Karpas-422 (cell line): ENCODE data around the gene KLK8. TPM values are rescaled to one million over a fixed set of nuclear protein-coding genes. Genes with fewer than 3 reads are reported as not detected.

Experiments used
- DNase-seq: peaks from one replicate; pipeline ENCODE4 v3.0.0-alpha.2; 2015
- H2AFZ ChIP-seq: fragments of 200-600 bp; sonication (generic); 2 replicates; pipeline ENCODE4 v1.6.1; 2014; ENCODE audit warnings: antibody characterized with exemption, low read length, mixed read lengths
- H3K27ac ChIP-seq: fragments of 200-600 bp; sonication (generic); 2 replicates; pipeline ENCODE4 v1.5.1; 2014; ENCODE audit warnings: mild to moderate bottlenecking, low read length, moderate library complexity
- H3K27me3 ChIP-seq: fragments of 200-600 bp; sonication (generic); 2 replicates; pipeline ENCODE4 v1.6.1; 2014; ENCODE audit warnings: low read length, mixed read lengths
- H3K36me3 ChIP-seq: fragments of 200-600 bp; sonication (generic); 2 replicates; pipeline ENCODE4 v1.6.1; 2014; ENCODE audit warnings: low read length, mixed read lengths; ENCODE audit not compliant: insufficient read depth
- H3K4me1 ChIP-seq: fragments of 200-600 bp; sonication (generic); 2 replicates; pipeline ENCODE4 v1.6.1; 2014; ENCODE audit warnings: mild to moderate bottlenecking, low read length, mixed read lengths
- H3K4me2 ChIP-seq: fragments of 200-600 bp; sonication (generic); 2 replicates; pipeline ENCODE4 v1.6.1; 2014; ENCODE audit warnings: low read length, low read depth, mild to moderate bottlenecking; ENCODE audit not compliant: poor library complexity, severe bottlenecking
- H3K4me3 ChIP-seq: fragments of 200-600 bp; sonication (generic); 2 replicates; pipeline ENCODE4 v1.5.1; 2014; ENCODE audit warnings: mild to moderate bottlenecking, antibody characterized with exemption, low read length, mixed read lengths
- H3K79me2 ChIP-seq: fragments of 200-600 bp; sonication (generic); 2 replicates; pipeline ENCODE4 v1.6.1; 2014; ENCODE audit warnings: mild to moderate bottlenecking, low read length, mixed read lengths
- H3K9ac ChIP-seq: fragments of 200-600 bp; sonication (generic); 2 replicates; pipeline ENCODE4 v1.6.0; 2014; ENCODE audit warnings: low read length
- H3K9me2 ChIP-seq: fragments of 200-600 bp; sonication (generic), shearing (Covaris generic); replicated peaks from 2 replicates; pipeline ENCODE4 v1.6.0; 2014; ENCODE audit warnings: mild to moderate bottlenecking, low read length, moderate library complexity; ENCODE audit not compliant: insufficient read depth
- H3K9me3 ChIP-seq: fragments of 300-700, 200-600 bp; sonication (generic); 2 replicates; pipeline ENCODE4 v1.6.1; 2014; ENCODE audit warnings: low read length, mixed read lengths
- H4K20me1 ChIP-seq: fragments of 200-600 bp; sonication (generic); 2 replicates; pipeline ENCODE4 v1.6.1; 2014; ENCODE audit warnings: mild to moderate bottlenecking, antibody characterized with exemption, low read length, low read depth; ENCODE audit not compliant: insufficient read depth
- total RNA-seq: library from RNA; depleted of rRNA; stranded (reverse); fragments of >200 nt; shearing (Covaris generic); gene quantifications from 2 replicates; pipeline ENCODE4 v1.2.3, GENCODE V29; 2014; ENCODE audit warnings: low replicate concordance

Gene KLK8
- total RNA-seq, 1 experiment from 2014 or later: not detected

GRCh38 chr19:50964266-50964665 lies 37.1 kb downstream of the KLK8 start:
- H3K9me3 ChIP-seq: no peaks in the 10 kb centered on the region; the same call in 1 of the 2 replicates
- no peaks in the 10 kb centered on the region for H3K36me3 ChIP-seq
- no peaks in the 10 kb centered on the region for H3K79me2 ChIP-seq
- H3K4me3 ChIP-seq: no peak overlapping the region
- H2AFZ ChIP-seq: no peak overlapping the region
- no peak overlapping the region for H3K27ac ChIP-seq
- no peaks in the 10 kb centered on the region for H3K4me1 ChIP-seq
- DNase-seq: no peak
- H3K9me2 ChIP-seq: no peaks in the 10 kb centered on the region
- no peak overlapping the region for H3K4me2 ChIP-seq
- H3K9ac ChIP-seq: no peak overlapping the region
- no peaks in the 10 kb centered on the region for H3K27me3 ChIP-seq
- no peaks in the 10 kb centered on the region for H4K20me1 ChIP-seq

DNA sequence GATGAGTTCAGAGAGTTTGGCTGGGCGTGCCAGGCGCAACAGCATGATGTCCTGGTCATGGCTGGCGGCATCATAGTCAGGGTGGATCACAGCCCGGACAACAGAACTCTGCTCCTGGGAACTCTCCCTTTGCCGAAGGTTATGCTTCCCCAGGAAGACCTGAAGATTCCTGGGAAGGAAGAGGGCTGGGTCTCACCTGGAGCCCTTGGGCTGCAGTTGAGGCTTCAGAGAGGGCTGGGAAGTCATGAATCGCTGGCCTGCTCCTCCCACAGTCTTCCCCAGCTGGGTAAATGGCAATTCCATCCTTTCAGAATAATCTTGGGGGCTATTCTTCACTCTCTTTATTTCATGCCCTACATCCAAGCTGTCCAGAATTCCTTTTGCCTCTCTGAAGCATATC lies 38.0 kb downstream of the KLK8 start:
- H3K4me3 ChIP-seq: no peak overlapping the region
- H3K9me3 ChIP-seq: no peaks in the 10 kb centered on the region; the same call in 1 of the 2 replicates
- no peaks in the 10 kb centered on the region for H3K79me2 ChIP-seq
- H3K27ac ChIP-seq: no peak overlapping the region
- no peak for DNase-seq
- H3K4me2 ChIP-seq: no peak overlapping the region
- no peaks in the 10 kb centered on the region for H4K20me1 ChIP-seq
- no peaks in the 10 kb centered on the region for H3K4me1 ChIP-seq
- H3K36me3 ChIP-seq: no peaks in the 10 kb centered on the region
- H3K27me3 ChIP-seq: no peaks in the 10 kb centered on the region
- H3K9ac ChIP-seq: no peak overlapping the region
- H3K9me2 ChIP-seq: no peaks in the 10 kb centered on the region
- H2AFZ ChIP-seq: no peak overlapping the region

DNA sequence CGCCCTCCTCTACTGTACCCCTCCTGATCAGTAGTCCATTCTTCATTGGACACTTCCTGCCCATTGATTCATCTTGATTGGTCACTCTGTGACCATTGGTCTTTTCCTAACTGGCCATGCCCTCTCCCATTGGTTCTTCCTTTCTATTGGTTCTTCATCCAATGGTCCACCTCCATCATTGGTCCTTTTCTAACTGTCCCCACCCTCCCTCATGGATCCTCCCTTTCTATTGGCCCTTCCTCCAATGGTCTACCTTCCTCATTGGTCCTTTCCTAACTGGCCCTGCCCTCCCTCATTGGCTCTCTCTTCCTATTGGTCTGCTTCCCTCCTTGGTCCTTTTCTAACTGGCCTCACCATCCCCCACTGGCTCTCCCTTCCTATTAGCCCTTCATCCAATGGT lies 39.2 kb downstream of the KLK8 start:
- H3K9me3 ChIP-seq: no peaks in the 10 kb centered on the region; the same call in 1 of the 2 replicates
- no peak overlapping the region for H2AFZ ChIP-seq
- no peaks in the 10 kb centered on the region for H3K27me3 ChIP-seq
- H3K36me3 ChIP-seq: no peaks in the 10 kb centered on the region
- H4K20me1 ChIP-seq: no peaks in the 10 kb centered on the region
- no peaks in the 10 kb centered on the region for H3K4me1 ChIP-seq
- H3K4me3 ChIP-seq: no peak overlapping the region
- H3K79me2 ChIP-seq: no peaks in the 10 kb centered on the region
- no peak overlapping the region for H3K9ac ChIP-seq
- H3K27ac ChIP-seq: no peak overlapping the region
- no peak overlapping the region for H3K4me2 ChIP-seq
- H3K9me2 ChIP-seq: no peaks in the 10 kb centered on the region
- no peak for DNase-seq

DNA sequence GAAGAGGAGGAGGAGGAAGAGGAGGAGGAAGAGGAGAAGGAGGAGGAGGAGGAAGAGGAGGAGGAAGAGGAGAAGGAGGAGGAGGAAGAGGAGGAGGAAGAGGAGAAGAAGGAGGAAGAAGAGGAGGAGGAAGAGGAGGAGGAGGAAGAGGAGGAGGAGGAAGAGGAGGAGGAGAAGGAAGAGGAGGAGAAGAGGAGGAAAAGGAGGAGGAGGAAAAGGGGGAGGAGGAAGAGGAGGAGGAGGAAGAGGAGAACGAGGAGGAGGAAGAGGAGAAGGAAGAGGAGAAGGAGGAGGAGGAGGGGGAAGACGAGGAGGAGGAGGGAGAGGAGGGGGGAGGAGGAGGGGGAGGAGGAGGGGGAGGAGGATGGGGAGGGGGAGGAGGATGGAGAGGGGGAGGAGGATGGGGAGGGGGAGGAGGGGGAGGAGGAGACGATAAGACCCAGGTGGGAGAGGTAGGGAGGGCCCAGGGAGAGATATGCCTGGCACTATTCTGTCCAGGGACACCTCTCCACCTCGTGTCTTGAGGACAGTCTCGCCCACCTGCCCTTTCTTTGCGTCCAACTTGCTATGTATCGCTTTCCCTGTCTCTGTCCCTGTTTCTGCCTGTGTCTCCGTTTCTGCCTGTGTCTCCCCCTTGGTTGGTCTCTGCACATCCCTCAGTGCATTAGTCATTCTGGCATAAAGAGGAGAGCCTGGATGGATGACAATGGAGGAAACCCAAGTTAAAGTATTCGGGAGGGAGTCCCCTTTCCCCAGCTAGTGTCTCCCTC lies 41.5 kb downstream of the KLK8 start:
- Histone ChIP-seq H2AFZ (no peak overlapping the region), H3K4me1 (no peaks in the 10 kb centered on the region), H3K36me3 (no peaks in the 10 kb centered on the region), H3K9me3 (no peaks in the 10 kb centered on the region; the same call in 1 of the 2 replicates), H3K9me2 (no peaks in the 10 kb centered on the region), H4K20me1 (no peaks in the 10 kb centered on the region), H3K27me3 (no peaks in the 10 kb centered on the region), H3K4me2 (no peak overlapping the region), H3K27ac (no peak overlapping the region), H3K9ac (no peak overlapping the region), H3K79me2 (no peaks in the 10 kb centered on the region), H3K4me3 (no peak overlapping the region)
- no peak for DNase-seq

DNA sequence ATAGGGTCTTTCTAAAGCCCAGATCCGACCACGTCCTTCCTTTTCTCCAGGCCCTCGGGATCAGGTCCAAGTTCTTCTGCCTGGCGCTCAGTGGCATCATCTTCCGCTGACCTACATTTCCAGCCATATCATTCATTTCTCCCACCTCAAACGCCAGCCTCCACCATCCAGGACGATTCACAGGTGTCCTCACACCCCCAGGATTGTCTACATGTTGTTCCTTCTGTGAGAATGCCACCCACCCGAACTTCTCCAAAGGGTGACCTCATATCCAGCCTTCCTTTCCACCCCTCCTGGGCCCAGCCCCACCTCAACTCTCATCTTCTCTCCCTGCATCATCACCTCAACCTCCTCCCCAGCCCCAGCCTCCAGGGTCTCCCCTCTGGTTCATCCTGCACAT lies 43.8 kb downstream of the KLK8 start:
- no peak overlapping the region for H2AFZ ChIP-seq
- no peaks in the 10 kb centered on the region; the same call in 1 of the 2 replicates for H3K9me3 ChIP-seq
- no peaks in the 10 kb centered on the region for H3K36me3 ChIP-seq
- no peaks in the 10 kb centered on the region for H3K79me2 ChIP-seq
- H3K4me2 ChIP-seq: no peak overlapping the region
- no peak for DNase-seq
- H3K9me2 ChIP-seq: no peaks in the 10 kb centered on the region
- H3K4me3 ChIP-seq: no peak overlapping the region
- no peak overlapping the region for H3K9ac ChIP-seq
- no peak overlapping the region for H3K27ac ChIP-seq
- H4K20me1 ChIP-seq: no peaks in the 10 kb centered on the region
- no peaks in the 10 kb centered on the region for H3K27me3 ChIP-seq
- no peaks in the 10 kb centered on the region for H3K4me1 ChIP-seq

DNA sequence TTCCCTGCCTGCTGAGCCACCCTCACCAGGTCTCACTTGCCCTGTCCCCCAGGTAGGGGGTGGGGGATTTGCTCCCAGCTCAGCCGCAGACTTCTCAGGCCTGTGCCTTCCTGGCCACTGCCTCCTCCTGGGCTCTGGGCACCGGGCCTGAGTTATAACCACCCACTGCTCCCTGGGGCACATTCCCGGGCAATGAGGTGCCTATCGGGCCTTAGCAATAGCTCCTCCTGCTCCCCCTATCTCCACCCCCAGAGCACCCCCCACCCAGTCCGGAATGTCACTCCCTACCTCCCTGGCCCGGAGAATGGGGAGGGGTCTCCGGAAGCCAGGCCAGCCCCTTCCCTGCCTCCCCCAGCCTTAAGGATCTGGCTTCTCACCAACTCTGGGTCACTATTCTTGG lies 48.5 kb downstream of the KLK8 start, which contains the start of gene KLK5:
Gene KLK5, minus strand, starts transcription at position 129 of the 400 bp plus-strand sequence. CDS start 381 bp downstream, outside the sequence.
- Histone ChIP-seq H4K20me1 (no peaks in the 10 kb centered on the region), H3K9me3 (no peaks in the 10 kb centered on the region), H3K9me2 (no peaks in the 10 kb centered on the region), H3K79me2 (no peaks in the 10 kb centered on the region), H3K36me3 (no peaks in the 10 kb centered on the region), H3K4me1 (no peaks in the 10 kb centered on the region), H3K27ac (no peak within 1 kb of the TSS), H3K4me2 (no peak within 1 kb of the TSS), H3K4me3 (no peak within 1 kb of the TSS), H3K27me3 (no peaks in the 10 kb centered on the region), H3K9ac (no peak within 1 kb of the TSS), H2AFZ (no peak within 1 kb of the TSS)
- DNase-seq: no peak

- no peak overlapping the region for H3K9ac ChIP-seq
These were observed 51.5 kb downstream of the KLK8 start for GRCh38 chr19:50949861-50950260.

GRCh38 chr19:50947123-50947522 lies 54.3 kb downstream of the KLK8 start:
- no peak overlapping the region for H3K4me2 ChIP-seq
- no peaks in the 10 kb centered on the region for H3K79me2 ChIP-seq
- no peak overlapping the region for H3K27ac ChIP-seq
- no peak overlapping the region for H3K9ac ChIP-seq
- no peaks in the 10 kb centered on the region for H3K36me3 ChIP-seq
- no peaks in the 10 kb centered on the region for H3K27me3 ChIP-seq
- no peaks in the 10 kb centered on the region for H3K9me2 ChIP-seq
- no peaks in the 10 kb centered on the region for H3K4me1 ChIP-seq
- H3K4me3 ChIP-seq: no peak overlapping the region
- no peak overlapping the region for H2AFZ ChIP-seq
- no peak for DNase-seq
- no peaks in the 10 kb centered on the region for H4K20me1 ChIP-seq
- H3K9me3 ChIP-seq: no peaks in the 10 kb centered on the region

More at GRCh38 chr19:50949861-50950260, 51.5 kb downstream of the KLK8 start:
- no peaks in the 10 kb centered on the region for H3K36me3 ChIP-seq
- H3K4me3 ChIP-seq: no peak overlapping the region
- no peak for DNase-seq
- H2AFZ ChIP-seq: no peak overlapping the region
- H3K79me2 ChIP-seq: no peaks in the 10 kb centered on the region
- no peak overlapping the region for H3K4me2 ChIP-seq
- no peaks in the 10 kb centered on the region for H3K9me3 ChIP-seq
- H3K4me1 ChIP-seq: no peaks in the 10 kb centered on the region
- no peak overlapping the region for H3K27ac ChIP-seq
- H3K9me2 ChIP-seq: no peaks in the 10 kb centered on the region
- H3K27me3 ChIP-seq: no peaks in the 10 kb centered on the region
- H4K20me1 ChIP-seq: no peaks in the 10 kb centered on the region
